Subcutaneous abdominal adipose tissue (tissue), 5 donors: ENCODE measurements around the gene ACY1.
A peak's percentile ranks its signal among the peaks of the same experiment; 100 is the strongest.

Experiments used
- H3K27ac ChIP-seq: one replicate; pipeline ENCODE4 v1.7.0; 2013; ENCODE audit warnings: low read depth, mild to moderate bottlenecking, inconsistent platforms, low read length, moderate library complexity
- H3K27me3 ChIP-seq, 5 donors: one replicate each; pipeline ENCODE4 v1.7.0; 2013; ENCODE audit warnings: low read length in 5 of 5, inconsistent platforms in 1 of 5; ENCODE audit not compliant: control insufficient read depth in 5 of 5, insufficient read depth in 4 of 5
- H3K36me3 ChIP-seq, 5 donors: one replicate each; pipeline ENCODE4 v1.7.0; 2013; ENCODE audit warnings: low read length in 5 of 5; ENCODE audit not compliant: control insufficient read depth in 5 of 5, insufficient read depth in 5 of 5
- H3K4me1 ChIP-seq, 5 donors: one replicate each; pipeline ENCODE4 v1.7.0; 2013; ENCODE audit warnings: low read length in 5 of 5, mild to moderate bottlenecking in 3 of 5, moderate library complexity in 1 of 5; ENCODE audit not compliant: control insufficient read depth in 5 of 5, insufficient read depth in 5 of 5
- H3K4me3 ChIP-seq, 5 donors: one replicate each; pipeline ENCODE4 v1.7.0; 2013; ENCODE audit warnings: low read length in 5 of 5, low read depth in 1 of 5
- H3K9ac ChIP-seq, 5 donors: one replicate each; pipeline ENCODE4 v1.7.0; 2013; ENCODE audit warnings: low read length in 5 of 5, mild to moderate bottlenecking in 4 of 5, moderate library complexity in 3 of 5
- H3K9me3 ChIP-seq, 5 donors: one replicate each; pipeline ENCODE4 v1.7.0; 2013; ENCODE audit warnings: low read length in 5 of 5; ENCODE audit not compliant: control insufficient read depth in 5 of 5
- donor health status: healthy.
- donor health status: healthy.
- donor health status: healthy.
- donor health status: healthy.
- donor health status: healthy.

Gene ACY1

DNA sequence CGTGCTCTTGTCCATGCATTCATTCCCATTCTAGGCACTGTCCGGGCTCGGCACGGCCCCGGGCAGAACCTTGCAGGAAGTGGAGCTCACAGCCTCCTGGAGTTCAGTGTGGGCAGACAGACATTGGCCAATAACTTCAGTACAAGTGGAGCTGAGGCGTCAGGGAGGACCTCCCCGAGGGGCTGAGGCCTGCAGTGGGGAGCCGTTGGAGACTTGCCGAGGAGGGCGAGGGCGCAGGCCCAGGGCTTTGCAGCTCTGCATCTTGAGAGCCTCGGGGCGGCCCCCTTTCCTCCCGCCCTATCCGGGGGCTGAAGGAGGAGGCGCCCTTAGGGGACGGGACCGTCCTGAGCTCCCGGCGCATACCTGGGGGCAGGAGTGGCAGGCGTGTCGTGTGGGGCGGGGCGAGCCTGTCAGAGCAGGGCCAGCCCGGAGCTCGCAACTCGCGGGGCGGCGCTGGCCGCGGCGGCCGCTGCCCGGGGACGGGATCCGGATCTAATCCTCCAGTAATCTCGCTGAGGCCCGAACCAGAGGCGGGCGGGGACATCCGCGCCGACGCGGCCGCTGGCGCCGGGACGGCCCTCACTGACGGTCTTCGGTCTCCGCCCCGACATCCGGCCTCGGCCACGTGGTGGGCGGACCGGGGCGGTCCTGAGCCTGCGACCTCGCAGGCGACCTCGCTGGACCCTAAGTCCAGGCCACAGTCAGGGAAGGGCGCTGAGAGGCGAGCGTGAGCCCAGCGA, at the start of gene ACY1:
ACY1 (plus strand) TSS at position 698 of the 740 bp plus-strand sequence. CDS start 530 bp downstream, outside the sequence.
- no peaks in the 10 kb centered on the region for H3K27me3 ChIP-seq
- peak within 1 kb of the TSS; percentile 92 for H3K27ac ChIP-seq
- peaks cover 0 to 6% (median 2%) of the 10 kb centered on the region in 5 donors for H3K36me3 ChIP-seq
- no peaks in the 10 kb centered on the region for H3K9me3 ChIP-seq
- H3K4me3 ChIP-seq = peak within 1 kb of the TSS; percentile 62 to 81 (median 70)
- H3K9ac ChIP-seq = peak within 1 kb of the TSS; percentile 73 to 89 (median 78)
- H3K4me1 ChIP-seq = peaks cover 4 to 41% (median 23%) of the 10 kb centered on the region in 5 donors

DNA sequence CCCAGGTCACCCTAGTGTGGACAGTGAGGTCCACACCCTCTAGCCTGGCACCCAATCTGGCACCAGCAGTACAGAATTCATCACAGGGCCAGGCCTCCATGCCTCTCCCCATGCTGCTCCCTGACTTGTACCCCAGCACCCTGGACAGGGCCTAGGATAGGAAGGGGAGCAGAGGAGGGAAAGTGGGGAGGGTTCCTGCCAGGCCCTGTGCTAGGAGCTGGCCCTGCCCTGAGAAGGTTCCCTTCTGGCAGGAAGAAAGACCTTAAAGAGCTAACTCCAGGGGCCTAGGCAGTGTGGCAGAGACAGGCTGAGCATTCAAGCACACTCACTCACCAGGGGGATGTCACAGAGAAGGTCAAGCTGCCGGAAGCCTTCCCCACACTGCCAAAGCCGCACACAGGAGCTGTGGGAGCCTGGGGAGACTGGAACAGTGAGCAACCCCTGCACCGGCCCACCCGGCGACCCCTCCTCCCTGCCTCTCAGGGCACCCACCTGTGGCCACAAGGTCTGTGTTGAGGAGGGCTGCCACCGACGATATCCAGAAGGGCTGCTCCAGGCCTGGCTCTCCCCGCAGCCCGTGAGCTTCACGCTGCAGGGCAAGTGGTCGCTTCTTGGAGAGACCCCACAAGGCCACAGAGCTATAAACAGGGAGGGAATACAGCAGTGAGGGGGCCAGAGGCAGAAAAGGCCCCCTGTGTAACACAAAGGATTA, 49.0 kb upstream of the ACY1 start:
- H3K9ac ChIP-seq = no peak overlapping the region
- H3K36me3 ChIP-seq = peaks cover 0 to 72% (median 67%) of the 10 kb centered on the region in 5 donors
- no peaks in the 10 kb centered on the region for H3K27me3 ChIP-seq
- no peak overlapping the region for H3K27ac ChIP-seq
- no peaks in the 10 kb centered on the region for H3K9me3 ChIP-seq
- H3K4me3 ChIP-seq = no peak overlapping the region
- peaks cover 0 to 8% (median 0%) of the 10 kb centered on the region in 5 donors for H3K4me1 ChIP-seq

DNA sequence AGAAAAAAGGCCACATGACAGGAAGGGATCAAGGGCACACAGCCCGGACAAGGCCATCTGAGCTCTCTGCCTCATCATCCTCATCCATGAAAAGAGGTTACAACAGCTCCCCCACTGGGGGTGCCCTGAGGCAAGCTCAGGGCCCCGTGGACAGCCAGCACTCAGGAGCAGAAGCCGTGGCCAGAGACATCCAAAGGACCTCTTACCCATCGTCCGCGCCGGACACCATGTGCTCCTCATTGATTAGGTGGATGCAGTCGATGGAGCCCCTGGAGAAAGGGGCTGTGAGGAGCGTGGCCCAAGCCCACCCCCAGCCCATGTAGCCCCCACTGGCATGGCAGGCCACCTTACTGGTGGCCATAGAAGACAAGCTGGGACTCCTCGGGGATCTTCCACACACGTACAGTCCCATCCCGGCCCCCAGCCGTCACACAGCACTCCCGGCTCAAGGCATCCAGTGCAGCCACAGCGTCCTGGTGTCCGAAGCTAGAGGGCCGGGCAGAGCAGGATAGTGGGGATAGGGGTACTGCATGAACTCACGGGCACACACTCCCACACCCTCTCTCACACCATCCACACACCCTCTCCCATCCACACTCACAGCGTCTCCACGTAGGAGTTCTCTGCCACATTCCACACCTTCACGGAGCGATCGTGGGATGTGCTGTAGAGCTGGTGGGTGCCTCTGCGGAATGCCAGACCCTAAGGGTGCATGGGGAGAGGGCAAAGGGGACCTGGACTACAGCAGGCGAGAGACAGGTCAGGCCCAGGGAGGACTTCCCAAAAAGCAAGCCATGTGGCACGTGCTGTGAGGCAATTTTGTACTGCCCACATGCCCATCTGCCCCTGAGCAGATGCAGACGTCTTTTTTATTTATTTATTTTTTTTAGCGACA, 48.1 kb upstream of the ACY1 start:
- peaks cover 0 to 72% (median 67%) of the 10 kb centered on the region in 5 donors for H3K36me3 ChIP-seq
- H3K4me3 ChIP-seq = no peak overlapping the region
- no peaks in the 10 kb centered on the region for H3K9me3 ChIP-seq
- H3K4me1 ChIP-seq = peaks cover 0 to 14% (median under 1%) of the 10 kb centered on the region in 5 donors
- no peak overlapping the region for H3K9ac ChIP-seq
- no peak overlapping the region for H3K27ac ChIP-seq
- no peaks in the 10 kb centered on the region for H3K27me3 ChIP-seq

DNA sequence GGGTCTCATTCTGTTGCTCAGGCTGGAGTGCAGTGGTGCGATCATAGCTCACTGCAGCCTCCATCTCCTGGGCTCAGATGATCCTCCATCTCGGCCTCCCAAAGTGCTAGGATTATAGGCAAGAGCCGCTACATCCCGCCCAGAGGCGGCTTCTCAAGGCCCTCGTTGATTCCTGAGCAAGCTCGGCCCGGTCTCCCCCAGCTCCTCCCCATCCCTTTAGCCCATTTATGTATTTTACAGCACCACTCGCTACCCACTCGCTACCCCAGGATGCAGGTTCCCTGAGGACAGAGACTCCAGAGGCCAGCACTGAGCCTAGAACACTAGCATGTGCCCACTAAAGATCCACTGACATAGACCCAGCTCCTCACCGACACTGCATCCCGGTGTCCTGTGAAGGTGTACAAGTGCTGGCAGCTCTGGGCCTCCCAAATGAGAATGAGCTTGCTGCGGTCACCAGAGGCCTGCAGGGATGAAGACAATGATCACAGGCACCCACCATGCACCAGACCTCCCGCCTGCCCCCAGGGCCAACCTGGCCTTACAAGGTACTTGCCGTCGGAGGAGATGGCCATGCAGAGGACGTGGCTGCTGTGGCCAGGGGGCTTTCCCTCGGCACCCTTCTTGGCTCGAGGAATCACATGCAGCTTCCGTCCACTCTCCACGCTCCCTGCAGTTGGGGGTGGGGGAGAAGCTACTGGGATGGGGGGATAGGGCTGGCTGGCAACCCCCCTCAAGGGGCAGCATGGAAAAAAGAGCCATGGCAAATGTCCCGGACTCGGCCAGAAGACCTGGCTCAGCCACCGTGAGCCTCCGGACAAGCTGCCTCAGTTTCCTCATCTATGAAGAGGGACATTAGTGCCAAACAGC, 47.2 kb upstream of the ACY1 start:
- H3K27ac ChIP-seq = no peak overlapping the region
- no peaks in the 10 kb centered on the region for H3K9me3 ChIP-seq
- peaks cover 0 to 70% (median 65%) of the 10 kb centered on the region in 5 donors for H3K36me3 ChIP-seq
- H3K4me3 ChIP-seq = no peak overlapping the region
- H3K9ac ChIP-seq = no peak overlapping the region
- no peaks in the 10 kb centered on the region for H3K27me3 ChIP-seq
- H3K4me1 ChIP-seq = peaks cover under 1 to 23% (median 9%) of the 10 kb centered on the region in 5 donors

DNA sequence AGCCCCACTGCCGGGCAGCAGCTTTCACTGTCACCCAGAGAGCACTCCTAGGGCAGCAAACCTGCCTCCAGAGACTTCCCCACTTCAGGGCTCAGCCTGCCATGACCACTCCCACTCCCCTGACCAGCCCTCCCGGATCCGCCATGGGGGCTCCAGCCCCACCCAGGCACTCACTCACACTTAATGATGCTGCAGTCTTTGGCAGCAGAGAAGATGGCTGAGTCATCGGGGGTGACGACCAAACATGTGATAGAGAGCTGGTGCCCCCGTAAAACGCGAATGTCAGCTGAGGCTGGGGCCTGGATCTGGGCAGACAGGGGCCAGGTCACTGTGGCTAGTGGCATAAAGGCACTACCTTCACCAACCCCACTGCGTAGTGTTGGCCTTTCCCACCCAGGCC, 46.3 kb upstream of the ACY1 start:
- Histone ChIP-seq H3K27me3 (no peaks in the 10 kb centered on the region), H3K4me1 (peaks cover 2 to 28% (median 15%) of the 10 kb centered on the region in 5 donors), H3K4me3 (no peak overlapping the region), H3K36me3 (peaks cover 0 to 67% (median 64%) of the 10 kb centered on the region in 5 donors), H3K9me3 (no peaks in the 10 kb centered on the region), H3K9ac (no peak overlapping the region), H3K27ac (no peak overlapping the region)

DNA sequence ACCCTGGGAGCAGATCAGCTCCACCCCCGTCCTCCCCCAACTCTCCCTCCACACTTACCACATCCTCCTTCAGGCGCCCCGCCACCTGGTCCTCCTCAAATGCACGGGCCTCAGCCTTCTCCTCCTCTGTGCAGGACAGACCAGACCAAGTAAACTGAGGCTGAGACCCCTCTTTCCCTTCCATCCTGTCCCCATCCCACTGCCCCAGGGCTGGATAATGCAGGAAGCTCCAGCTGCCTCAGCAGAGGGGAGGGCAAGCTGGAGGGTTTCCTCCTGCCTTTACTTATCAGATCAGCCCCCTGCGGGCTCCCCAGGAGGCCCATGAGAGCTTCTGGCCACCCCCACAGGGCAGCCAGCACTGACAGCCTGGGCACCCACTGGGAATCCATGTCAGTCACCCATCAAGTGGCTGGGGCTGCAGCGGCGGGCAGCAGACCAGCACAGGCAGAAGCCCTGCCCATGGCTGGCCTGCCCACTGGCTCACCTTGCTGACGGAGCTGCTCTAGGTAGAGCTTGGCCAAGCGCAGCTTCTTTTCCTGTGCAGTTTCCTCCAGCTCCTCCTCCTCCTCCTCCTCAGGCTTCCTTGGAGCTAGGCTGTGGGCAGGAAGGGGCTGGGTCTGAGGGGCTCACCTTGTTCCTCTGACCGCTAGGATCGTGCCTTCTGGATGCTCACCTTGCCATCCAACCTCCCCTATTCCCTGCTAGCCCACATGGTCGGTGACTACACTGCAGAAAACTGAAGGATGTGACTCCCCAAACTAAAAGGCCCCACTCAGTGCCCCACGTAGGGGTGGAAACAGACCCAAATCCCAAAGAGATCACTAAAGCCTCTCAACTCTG, 45.5 kb upstream of the ACY1 start:
- H3K27me3 ChIP-seq = no peaks in the 10 kb centered on the region
- no peak overlapping the region for H3K4me3 ChIP-seq
- H3K27ac ChIP-seq = no peak overlapping the region
- no peaks in the 10 kb centered on the region for H3K9me3 ChIP-seq
- H3K36me3 ChIP-seq = peaks cover 0 to 62% (median 59%) of the 10 kb centered on the region in 5 donors
- H3K4me1 ChIP-seq = peaks cover 2 to 35% (median 22%) of the 10 kb centered on the region in 5 donors
- no peak overlapping the region for H3K9ac ChIP-seq

DNA sequence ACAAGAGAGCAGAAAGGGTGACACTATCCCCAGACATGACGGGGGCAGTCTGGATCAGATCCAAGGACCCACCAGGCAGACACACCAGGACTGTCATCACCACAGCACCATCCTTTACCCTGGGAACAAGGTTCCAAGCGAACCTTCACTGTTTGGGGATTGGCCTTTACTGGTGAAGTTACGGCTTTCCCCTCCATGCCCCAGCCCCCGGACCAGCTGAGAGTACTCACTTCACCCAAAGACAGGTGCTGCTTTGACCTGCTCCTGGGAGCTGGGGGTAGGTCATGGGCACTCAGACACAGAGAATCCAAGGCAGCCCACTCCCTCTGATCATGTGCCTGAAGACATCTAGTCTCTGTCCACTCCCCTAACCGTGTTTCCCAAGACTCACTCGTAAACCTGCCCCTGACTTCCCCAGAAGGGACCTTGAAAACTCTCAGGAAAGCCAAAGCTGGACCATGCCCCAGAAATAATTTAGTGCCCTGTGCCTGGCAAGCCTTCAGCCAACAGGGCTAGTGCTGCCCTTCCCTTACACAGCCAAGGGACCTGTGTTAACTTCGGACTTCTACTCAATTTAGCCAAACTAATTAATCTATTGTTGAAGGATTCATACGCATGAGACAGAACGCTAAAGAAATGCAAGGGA, 44.4 kb upstream of the ACY1 start:
- peaks cover 0 to 51% (median 48%) of the 10 kb centered on the region in 5 donors for H3K36me3 ChIP-seq
- no peak overlapping the region for H3K27ac ChIP-seq
- peaks cover 4 to 44% (median 31%) of the 10 kb centered on the region in 5 donors for H3K4me1 ChIP-seq
- H3K4me3 ChIP-seq = no peak overlapping the region
- no peaks in the 10 kb centered on the region for H3K27me3 ChIP-seq
- no peaks in the 10 kb centered on the region for H3K9me3 ChIP-seq
- peak overlapping the region in 1 of 5 donors; percentile 11 for H3K9ac ChIP-seq

DNA sequence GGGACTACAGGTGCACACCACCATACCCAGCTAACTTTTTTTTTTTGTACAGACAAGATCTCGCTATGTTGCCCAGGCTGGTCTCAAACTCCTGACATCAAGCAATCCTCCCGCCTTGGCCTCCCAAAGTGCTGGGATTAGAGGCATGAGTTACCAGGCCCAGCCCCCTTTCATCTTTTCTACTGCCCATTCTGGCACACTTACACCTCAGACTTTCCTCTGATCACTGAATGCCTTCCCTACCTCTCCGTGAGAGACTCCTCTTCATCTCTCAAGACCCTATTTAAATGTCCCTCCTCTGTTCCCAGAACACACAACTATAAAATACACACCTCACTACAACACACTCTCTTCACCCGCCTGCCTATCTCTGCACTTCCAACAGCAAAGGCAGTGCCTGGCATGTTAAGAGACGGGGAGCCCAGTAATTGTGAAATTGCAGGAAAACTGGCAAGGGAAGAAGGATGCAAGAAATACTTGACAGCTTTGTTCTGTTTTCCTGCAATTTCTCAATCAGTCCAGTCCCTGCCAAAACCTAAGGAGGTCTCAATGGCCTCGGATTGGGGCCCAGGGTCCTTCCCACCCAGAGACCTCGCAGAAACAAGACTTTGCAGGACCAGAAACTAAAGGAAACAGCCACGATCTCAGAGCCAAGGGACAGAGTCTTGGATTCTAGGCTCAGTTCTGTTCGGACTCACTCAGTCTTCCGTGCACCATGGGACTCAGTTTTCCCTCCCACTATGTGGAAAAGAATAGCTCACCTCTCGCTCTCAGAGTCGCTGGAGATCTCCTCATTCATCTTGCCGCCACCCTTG, 42.5 kb upstream of the ACY1 start:
- peaks cover 4 to 44% (median 31%) of the 10 kb centered on the region in 5 donors for H3K4me1 ChIP-seq
- H3K27ac ChIP-seq = peak overlapping the region; percentile 62
- peak overlapping the region in 4 of 5 donors; percentile 76 to 82 (median 80) for H3K9ac ChIP-seq
- peak overlapping the region; percentile 68 to 79 (median 73) for H3K4me3 ChIP-seq
- H3K27me3 ChIP-seq = no peaks in the 10 kb centered on the region
- peaks cover 0 to 45% (median 38%) of the 10 kb centered on the region in 5 donors for H3K36me3 ChIP-seq
- no peaks in the 10 kb centered on the region for H3K9me3 ChIP-seq
